ENCODE results near the gene FAM241B.

GRCh38 chr10:69628891-69629290 is 1.2 kb upstream of the FAM241B start:
- TF ChIP-seq POLR2AphosphoS5 (IDR thresholded peaks at IDR 0.05) (no peak), CTCF (IDR thresholded peaks at IDR 0.05 in 8 of 11, conservative IDR thresholded peaks at IDR 0.05 in 3 of 11) (no peak), POLR2A (IDR thresholded peaks at IDR 0.05) (no peak)

All from spleen (tissue), 7 donors.